IPS-NIHi7 (cell line): ENCODE results near the gene ADAM19.

Source experiments
- DNase-seq: peaks from one replicate; pipeline ENCODE4 v3.0.0; 2012; ENCODE audit warnings: mixed read lengths; ENCODE audit errors: extremely low spot score

The ADAM19 gene

DNA sequence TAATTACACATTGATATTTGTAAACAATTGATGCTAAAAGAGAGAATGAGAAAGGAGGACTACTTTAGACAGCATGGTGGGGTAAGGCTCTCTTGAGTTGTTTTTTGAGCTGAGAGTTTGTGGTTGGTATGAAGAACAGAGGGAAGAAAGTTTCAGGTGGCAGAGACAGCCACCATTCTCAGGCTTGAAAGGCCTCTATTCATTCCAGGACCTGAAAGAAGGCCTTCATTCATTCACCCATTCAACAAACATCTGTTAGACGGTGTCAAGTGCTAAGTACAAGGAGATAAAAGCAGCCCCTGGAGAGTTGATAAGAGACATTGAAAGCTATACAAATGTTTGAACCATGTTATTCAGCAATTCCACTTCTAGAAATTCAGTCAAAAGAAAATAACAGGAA lies 21.7 kb upstream of the ADAM19 start:
- no peak for DNase-seq

DNA sequence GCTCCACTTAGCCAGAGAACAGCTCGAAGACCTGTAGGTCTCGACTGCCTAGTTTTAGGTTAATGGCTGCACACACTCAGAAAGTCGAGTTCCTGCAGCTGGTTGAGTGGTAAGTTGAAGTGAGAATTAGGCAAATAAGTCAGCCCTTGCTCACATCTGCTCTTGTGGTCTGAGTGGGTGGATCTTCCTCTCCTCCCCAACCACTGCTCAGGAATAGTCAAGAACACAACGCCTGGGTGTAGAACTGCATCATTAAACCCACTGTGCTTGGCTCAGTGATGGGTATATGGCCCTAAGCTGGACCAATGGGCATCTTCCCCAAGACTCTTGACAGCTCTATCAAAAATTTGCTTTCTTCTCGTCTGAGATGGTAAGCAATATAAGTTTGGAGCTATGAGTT lies 20.9 kb upstream of the ADAM19 start:
- DNase-seq: no peak

DNA sequence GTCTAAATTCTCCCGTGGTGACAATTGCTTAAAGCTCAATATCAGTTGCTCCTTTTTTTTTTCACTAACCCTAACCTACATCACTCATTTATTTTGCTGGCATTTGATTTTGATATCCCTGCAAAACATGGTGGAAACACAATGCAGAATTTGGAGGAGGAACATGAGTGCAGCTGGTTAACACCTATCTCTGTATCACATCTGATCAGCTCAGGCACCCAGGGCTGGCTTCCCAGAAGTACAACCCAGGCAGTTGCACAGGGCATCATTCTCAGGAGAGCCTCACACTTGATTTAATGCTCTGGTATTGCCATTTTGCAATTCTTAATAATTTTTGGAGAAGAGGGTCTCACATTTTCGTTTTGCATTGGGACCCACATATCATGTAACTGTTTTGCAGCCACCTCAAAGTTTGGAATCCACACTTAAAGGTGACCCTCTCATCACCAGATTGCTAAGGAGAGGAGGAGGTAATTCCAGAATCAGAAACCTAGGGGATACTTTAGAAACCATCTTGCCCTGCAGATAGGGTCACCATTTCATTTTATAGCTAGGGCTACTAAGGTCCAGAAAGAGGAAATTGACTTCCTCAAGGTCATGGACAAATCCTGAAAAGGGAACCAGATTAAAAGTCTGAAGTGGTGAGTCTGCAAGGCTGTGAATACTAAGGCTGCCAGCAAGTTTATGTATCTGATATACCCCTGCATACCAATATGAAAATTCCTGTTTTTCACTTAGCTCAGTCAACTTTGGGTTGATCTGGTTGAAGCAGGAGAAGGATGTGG lies 19.3 kb upstream of the ADAM19 start:
- no peak for DNase-seq

- no peak for DNase-seq
Measured at GRCh38 chr5:157594257-157594656, 18.7 kb upstream of the ADAM19 start.

GRCh38 chr5:157593052-157593757 lies 17.6 kb upstream of the ADAM19 start:
- DNase-seq: no peak

DNA sequence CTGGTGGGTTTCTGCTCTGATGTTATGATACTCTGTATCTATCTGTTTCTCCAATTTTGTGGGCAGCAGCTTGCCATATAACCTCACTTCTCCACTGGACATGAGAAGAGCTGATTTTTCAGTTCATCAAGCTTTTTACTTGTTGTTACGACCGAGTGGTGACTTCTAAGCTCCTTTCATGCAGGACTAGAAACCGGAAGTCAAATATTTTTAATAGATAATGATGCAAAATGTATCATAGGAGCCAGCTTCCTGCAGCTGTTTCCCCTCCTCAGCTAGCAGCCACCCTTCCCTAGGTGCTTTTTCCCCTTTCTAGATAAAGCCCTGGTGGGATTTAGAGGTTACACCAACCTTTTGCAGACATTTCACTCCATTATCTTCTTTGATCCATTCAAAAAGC lies 17.0 kb upstream of the ADAM19 start:
- no peak for DNase-seq

DNA sequence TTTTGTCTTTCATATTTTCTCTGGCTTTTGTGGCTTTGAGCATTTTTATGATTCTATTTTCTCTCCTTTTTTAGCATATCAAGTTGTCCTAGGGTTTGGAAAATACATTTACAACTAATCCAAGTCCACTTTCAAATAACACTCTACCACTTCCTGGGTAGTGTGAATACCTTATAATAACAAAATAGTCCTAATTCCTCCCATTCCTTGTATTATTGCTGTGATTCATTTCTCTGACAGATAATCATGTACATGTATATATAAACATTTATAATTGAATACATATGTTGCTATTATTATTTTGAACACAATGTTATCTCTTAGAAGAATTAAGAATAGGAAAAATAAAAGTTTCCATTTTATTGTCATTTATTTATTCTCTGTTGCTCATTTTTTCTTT lies 14.9 kb upstream of the ADAM19 start:
- DNase-seq: no peak

DNA sequence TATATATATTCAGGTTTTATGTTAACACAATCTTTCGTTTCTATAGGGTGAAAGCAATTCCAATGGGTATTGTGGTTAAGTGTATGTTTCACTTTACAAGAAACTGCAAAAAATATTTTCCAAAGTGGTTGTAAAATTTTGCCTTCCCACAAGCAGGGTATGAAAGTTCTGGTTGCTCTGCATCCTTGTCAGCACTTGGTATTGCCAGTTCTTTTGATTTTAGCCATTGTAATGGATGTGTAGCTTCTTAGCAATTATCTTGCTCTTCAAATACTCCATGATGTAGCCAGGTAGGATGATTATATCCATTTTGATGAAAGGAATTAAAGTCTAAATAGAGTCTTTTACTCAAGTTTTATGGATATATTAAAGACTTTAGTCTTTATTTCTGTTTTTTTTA lies 9.1 kb upstream of the ADAM19 start:
- DNase-seq: no peak

- DNase-seq: no peak
Measured at GRCh38 chr5:157582731-157583620, 7.4 kb upstream of the ADAM19 start.

GRCh38 chr5:157581901-157582300 lies 6.3 kb upstream of the ADAM19 start:
- no peak for DNase-seq

DNA sequence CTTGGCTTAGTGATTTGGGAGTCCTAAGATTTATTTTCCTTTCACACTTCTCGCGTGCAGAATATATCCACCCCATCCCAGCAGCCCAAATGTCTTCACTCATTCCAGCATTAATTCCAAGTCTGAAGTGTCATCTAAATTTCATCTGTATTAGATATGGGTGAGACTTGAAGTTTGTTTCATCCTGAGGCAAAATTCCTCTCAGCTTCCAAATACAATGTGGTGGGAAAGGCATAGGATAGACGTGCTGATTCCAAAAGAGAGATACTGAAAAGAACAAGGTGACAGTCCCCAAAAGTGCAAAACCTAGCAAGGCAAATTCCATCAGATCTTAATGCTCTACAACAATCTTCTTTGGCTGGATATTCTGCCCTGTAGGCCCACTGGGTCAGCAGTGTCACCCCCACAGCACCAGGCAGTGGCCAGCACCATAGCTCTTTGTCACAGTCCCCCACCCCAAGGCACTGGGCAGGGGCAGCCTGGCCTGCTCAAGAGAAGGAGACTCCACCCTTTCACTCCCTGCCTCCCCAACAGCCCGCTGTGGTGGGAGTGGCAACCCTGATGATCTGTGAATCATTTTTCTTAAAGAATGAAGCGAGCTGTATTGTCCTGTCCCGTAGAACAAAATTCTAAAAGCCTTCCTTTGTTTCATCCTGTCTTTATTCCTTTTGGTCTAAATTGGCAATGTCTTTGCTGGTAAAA lies 2.7 kb upstream of the ADAM19 start:
- no peak for DNase-seq

- no peak for DNase-seq
Measured at GRCh38 chr5:157576678-157577077, 1.1 kb upstream of the ADAM19 start.

DNA sequence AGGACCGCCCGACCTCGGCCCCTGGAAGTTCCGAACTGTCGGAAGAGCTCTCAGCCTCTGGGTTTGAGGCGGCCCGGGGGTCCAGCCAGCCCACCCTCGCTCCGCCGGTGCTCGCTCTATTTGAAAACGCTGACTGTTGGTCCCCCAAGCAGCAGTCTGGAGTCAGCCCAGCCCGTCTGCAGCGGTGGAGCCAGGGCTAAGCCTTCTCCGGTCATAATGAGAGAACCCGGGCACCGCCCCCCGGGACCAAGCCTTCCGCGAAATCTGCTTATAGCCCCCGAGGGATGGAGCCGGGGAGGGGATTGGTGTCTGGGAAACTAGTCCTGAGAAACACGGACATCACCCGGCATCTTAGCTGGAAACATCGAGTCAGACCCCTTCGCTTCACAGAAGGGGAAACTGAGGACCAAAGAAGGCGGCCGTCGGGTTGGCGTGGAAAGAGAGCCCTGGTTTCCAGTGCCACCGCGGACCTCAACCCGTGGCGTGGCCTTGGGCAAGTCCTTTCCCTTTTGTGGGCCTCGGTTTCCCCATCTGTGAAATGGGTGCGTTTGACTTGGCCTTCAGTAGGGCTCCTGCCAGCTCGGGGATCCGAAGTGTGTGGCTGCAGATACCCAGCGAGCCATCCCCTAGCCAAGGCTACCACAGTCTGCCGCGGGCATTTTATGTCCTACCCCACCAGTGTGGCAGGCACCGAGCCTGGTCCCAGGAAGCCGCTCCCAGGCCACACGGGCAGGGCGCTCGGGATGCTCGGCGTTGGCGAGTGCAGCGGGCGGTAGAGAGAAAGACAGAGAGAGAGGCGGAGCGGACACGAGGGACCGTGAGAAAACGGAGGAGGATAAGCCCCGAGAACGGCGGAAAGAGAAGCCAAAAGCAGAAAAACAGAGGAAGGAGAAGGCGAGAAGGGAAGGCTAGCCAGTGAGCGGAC lies 857 bp downstream of the ADAM19 start:
- no peak for DNase-seq

GRCh38 chr5:157571357-157571827 lies 4.2 kb downstream of the ADAM19 start:
- DNase-seq: peak; percentile 58

- DNase-seq: no peak
Measured at GRCh38 chr5:157570531-157571200, 4.9 kb downstream of the ADAM19 start.

DNA sequence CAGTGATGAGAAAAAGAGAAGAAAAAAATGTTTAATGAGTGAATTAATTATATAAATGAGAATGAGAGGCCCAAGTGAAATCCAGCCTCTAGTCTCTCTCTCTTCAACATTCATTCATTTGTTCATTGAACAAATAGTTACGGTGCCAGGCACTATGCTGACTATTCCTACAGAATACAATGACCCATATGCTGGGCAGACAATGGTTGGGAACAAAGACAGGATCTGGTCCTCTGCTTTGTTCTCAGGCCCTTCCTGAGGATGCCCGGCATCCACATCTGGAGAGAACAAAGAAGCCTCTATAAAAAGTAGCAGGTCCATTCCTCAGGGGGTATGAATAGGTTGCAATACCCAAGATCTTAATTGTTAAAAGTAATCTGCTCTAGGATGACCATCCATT lies 6.9 kb downstream of the ADAM19 start:
- DNase-seq: no peak

- no peak for DNase-seq
Measured at GRCh38 chr5:157568222-157568621, 7.4 kb downstream of the ADAM19 start.

DNA sequence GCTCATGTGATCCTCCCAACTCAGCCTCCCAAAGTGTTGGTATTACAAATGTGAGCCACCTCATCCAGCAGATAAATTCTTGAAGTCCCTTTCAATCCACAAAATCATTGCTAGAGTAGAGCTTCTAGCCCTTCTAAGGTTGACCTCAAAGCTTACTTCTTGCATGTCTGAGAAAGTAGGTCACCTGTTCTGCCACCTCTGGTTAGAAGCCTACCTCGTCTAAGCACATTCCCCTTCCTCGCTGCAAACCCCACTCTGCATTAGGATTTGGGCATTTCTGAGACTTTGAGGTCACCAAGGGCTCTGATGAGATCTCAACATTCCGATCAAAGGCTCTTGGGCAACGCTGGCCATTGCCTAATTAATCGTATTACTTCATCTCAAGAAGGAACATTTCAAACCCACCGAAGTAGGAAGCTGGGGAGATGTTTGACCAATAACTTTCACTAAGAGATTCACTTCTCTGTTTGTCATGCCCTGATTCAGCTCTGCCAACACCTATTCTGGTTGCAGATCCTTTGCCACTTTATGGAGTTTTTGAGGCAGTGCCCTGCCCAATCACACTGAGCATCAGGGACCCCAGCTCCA lies 8.6 kb downstream of the ADAM19 start:
- DNase-seq: no peak

DNA sequence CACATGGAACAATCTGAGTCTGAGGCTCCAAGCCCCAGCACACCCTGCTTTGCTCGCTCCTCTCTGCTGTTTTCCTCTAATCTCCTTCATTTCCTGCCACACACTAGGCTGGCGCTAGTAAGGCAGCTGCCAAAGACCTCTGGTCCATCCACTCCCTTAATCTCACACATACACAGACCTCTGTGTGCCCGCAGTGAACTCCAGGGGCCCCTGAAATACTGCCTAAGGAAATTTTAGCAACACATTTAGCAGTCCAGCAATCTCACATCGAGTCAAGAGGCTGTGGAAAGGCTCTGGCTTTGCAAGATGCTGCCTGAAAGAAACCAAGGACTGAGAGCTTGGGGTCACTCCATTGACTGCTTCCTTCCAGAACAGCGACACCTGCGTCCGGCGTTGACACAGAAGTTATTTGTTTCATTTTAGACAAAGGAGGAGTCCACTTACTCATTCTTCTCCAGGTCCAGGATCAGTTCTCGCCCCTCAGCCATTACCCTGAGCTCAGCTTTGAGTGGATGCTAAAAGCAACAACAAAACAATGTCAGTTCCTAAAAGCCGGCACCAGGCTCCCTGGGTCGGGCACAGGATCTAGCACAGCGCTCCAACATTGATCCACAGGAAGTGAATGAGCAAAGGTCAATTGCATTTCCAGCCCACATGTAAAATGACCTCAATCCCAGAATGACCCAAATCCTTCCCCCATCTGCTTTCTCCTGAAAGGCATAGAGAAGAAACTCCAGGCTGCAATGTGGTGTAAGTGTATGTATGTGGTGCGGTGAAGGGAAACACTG lies 11.5 kb downstream of the ADAM19 start:
- no peak for DNase-seq
